Nephron (organoid): ENCODE results near the gene CFAP221.

ENCODE experiments used
- H3K27ac Mint-ChIP-seq, 3 experiments: 2 replicates each; pipeline ENCODE4 v1.8.0; 2020; ENCODE audit warnings: mixed read lengths in 3 of 3, mild to moderate bottlenecking in 2 of 3, moderate library complexity in 1 of 3
- H3K27me3 Mint-ChIP-seq: 2 replicates; pipeline ENCODE4 v1.8.0; 2021; ENCODE audit warnings: low read depth, mild to moderate bottlenecking, moderate library complexity, mixed read lengths
- H3K36me3 Mint-ChIP-seq: 2 replicates; pipeline ENCODE4 v1.8.0; 2020; ENCODE audit warnings: low read depth, mixed read lengths
- H3K4me1 Mint-ChIP-seq: 2 replicates; pipeline ENCODE4 v1.8.0; 2020; ENCODE audit warnings: mixed read lengths
- H3K4me3 Mint-ChIP-seq, 3 experiments: 2 replicates each; pipeline ENCODE4 v1.8.0; 2020; ENCODE audit warnings: mild to moderate bottlenecking in 3 of 3, mixed read lengths in 3 of 3, moderate library complexity in 2 of 3
- H3K9me3 Mint-ChIP-seq: 2 replicates; pipeline ENCODE4 v1.8.0; 2020; ENCODE audit warnings: mixed read lengths
- TF ChIP-seq, protein P1 (sequence below), 3 experiments: fragments of 200-600 bp; sonication (generic); IDR thresholded peaks; one replicate each; pipeline ENCODE4 v1.5.0; 2021; ENCODE audit warnings: antibody characterized with exemption in 3 of 3; ENCODE audit not compliant: unreplicated experiment in 3 of 3

CFAP221 gene

GRCh38 chr2:119537792-119538191 lies 6.5 kb upstream of the CFAP221 start:
- Mint-ChIP-seq H3K27me3 (peaks cover 6% of the 10 kb centered on the region), H3K27ac (peak overlapping the region in 1 of 3 experiments; percentile 89), H3K4me1 (no peaks in the 10 kb centered on the region), H3K4me3 (no peak overlapping the region), H3K9me3 (peaks cover 24% of the 10 kb centered on the region), H3K36me3 (peaks cover 15% of the 10 kb centered on the region)
- TF ChIP-seq, protein P1, sequence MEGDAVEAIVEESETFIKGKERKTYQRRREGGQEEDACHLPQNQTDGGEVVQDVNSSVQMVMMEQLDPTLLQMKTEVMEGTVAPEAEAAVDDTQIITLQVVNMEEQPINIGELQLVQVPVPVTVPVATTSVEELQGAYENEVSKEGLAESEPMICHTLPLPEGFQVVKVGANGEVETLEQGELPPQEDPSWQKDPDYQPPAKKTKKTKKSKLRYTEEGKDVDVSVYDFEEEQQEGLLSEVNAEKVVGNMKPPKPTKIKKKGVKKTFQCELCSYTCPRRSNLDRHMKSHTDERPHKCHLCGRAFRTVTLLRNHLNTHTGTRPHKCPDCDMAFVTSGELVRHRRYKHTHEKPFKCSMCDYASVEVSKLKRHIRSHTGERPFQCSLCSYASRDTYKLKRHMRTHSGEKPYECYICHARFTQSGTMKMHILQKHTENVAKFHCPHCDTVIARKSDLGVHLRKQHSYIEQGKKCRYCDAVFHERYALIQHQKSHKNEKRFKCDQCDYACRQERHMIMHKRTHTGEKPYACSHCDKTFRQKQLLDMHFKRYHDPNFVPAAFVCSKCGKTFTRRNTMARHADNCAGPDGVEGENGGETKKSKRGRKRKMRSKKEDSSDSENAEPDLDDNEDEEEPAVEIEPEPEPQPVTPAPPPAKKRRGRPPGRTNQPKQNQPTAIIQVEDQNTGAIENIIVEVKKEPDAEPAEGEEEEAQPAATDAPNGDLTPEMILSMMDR (IDR thresholded peaks at IDR 0.05; ENCODE audit: unreplicated experiment in 3 of 3) = no peak

DNA sequence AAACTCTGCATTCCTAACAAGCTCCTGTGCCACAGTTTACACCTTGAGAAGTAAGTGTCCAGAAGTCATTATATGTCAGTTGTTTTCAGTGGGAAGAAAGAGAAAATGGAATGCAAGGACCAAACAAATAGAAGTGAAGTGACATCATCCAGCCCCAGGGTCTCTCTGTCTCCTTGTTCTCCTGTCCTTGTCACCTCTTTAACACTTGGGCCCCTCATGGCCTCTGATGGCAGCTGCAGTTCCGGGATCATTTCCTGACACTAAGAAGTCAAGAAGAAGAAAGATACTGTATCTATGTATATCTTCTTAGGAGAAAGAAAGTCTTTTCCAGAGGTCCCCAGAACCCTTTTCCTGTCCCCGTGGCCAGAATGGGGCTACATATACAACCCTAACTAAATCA lies 2.8 kb upstream of the CFAP221 start:
- peaks cover 6% of the 10 kb centered on the region for H3K27me3 Mint-ChIP-seq
- peak overlapping the region in 1 of 3 experiments; percentile 41 for H3K4me3 Mint-ChIP-seq
- H3K36me3 Mint-ChIP-seq = no peaks in the 10 kb centered on the region
- TF ChIP-seq, protein P1 (IDR thresholded peaks at IDR 0.05; ENCODE audit: unreplicated experiment in 3 of 3) = no peak
- no peaks in the 10 kb centered on the region for H3K9me3 Mint-ChIP-seq
- H3K4me1 Mint-ChIP-seq = peaks cover 17% of the 10 kb centered on the region
- no peak overlapping the region for H3K27ac Mint-ChIP-seq

- Mint-ChIP-seq H3K9me3 (no peaks in the 10 kb centered on the region), H3K36me3 (peaks cover 6% of the 10 kb centered on the region), H3K27me3 (peaks cover 5% of the 10 kb centered on the region), H3K4me1 (peaks cover 29% of the 10 kb centered on the region), H3K4me3 (peak overlapping the region; percentile 84 to 90 (median 86)), H3K27ac (peak overlapping the region; percentile 92 to 98 (median 98))
- TF ChIP-seq, protein P1 (IDR thresholded peaks at IDR 0.05; ENCODE audit: unreplicated experiment in 3 of 3) = no peak
Measured at GRCh38 chr2:119544939-119545475, 758 bp downstream of the CFAP221 start.

DNA sequence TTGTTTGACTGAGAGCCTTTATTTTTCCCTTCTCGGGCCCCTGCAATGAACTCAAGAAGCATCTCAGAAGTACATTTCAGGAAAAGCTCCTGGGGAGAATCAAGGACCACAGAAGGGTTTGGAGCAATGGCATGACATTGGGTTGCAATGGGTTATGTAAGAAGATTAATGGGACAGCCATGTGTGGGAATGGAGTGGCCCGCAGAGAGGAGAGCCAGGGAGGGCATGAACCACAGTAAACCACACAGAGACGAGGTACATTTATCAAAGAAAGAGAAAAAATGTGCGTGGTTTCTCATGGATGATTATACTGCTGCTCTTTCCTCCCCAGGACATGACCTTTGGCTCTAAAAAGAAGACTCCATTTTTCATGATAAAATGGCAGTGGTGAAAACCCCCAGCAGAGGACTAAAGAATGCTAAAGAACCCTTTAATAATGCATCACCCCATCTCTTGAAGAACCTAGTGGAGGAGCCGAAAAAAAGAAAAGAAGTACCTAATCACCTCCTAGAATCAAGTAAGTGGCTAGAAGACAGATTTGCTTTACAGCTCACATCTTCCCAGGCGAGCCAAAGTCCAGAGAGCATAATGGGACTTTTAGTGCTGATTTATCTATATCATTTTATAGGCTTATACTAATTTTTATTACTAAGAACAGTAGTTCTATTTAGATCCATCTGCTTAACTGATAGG lies 1.7 kb downstream of the CFAP221 start:
- peaks cover 8% of the 10 kb centered on the region for H3K36me3 Mint-ChIP-seq
- H3K4me3 Mint-ChIP-seq = peak overlapping the region; percentile 60 to 84 (median 63)
- peak overlapping the region; percentile 76 to 98 (median 92) for H3K27ac Mint-ChIP-seq
- TF ChIP-seq, protein P1 (IDR thresholded peaks at IDR 0.05; ENCODE audit: unreplicated experiment in 3 of 3) = no peak
- no peaks in the 10 kb centered on the region for H3K9me3 Mint-ChIP-seq
- no peaks in the 10 kb centered on the region for H3K27me3 Mint-ChIP-seq
- H3K4me1 Mint-ChIP-seq = peaks cover 29% of the 10 kb centered on the region

DNA sequence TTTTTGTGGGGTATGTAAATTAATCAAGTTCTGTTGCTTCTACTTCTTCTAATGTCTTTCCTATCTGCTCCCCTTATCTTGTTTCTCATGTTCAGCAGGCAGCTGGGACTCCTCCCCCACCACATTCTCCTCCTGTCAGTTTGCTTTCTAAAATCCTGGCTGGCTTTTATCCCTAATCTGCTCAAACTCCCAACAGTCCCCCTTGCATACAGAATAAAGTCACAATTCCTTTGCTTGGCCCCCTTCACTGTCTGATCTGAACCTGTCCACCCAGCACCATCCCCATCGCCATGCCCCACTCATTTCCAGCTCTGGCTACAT lies 2.2 kb downstream of the CFAP221 start:
- peaks cover 29% of the 10 kb centered on the region for H3K4me1 Mint-ChIP-seq
- H3K27ac Mint-ChIP-seq = peak overlapping the region; percentile 76 to 98 (median 92)
- H3K4me3 Mint-ChIP-seq = peak overlapping the region; percentile 60 to 84 (median 63)
- TF ChIP-seq, protein P1 (IDR thresholded peaks at IDR 0.05; ENCODE audit: unreplicated experiment in 3 of 3) = no peak
- no peaks in the 10 kb centered on the region for H3K27me3 Mint-ChIP-seq
- peaks cover 10% of the 10 kb centered on the region for H3K36me3 Mint-ChIP-seq
- no peaks in the 10 kb centered on the region for H3K9me3 Mint-ChIP-seq
